ENCODE measurements around the gene MUC6. TPM values are rescaled to one million over a fixed set of nuclear protein-coding genes. Genes with fewer than 3 reads are reported as not detected.

The MUC6 gene
- total and polyA plus RNA-seq, 2 donors (not counting 3 experiments of a cell fraction or from before 2014, with no cell fraction given): not detected

DNA sequence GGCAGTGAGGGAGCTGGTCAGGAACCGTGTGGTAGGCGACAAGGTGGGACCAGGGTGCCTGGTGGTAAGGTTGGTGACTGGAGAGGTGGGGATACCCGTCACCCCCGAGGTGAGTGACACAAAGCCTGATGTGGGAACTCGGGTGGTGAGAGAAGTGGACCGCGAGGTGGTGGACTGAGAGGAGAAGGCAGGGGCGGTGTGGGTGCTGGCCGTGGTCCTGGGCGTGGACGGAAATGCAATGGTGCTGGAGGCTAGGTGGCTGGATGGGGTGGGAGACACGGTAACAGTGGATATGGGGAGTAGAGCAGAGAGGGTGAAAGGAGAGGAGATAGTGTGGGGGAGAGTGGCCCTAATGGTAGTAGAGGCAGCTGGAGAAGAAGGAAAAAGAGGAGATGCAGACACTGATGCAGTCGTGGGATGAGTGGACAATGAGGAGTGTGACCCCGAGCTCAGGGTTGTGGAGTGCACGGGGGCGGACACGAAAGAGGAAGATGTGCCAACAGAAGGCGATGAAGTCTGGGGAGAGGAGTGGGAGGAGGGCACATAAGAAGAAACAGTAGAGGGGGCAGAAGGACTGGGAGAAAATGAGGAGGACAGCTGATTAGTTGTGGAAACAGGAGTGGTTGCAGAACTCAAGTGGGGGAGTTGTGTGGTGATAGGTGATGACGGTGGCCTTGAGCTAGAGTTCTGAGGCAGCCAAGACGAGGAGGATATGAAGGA is 20.5 kb downstream of the MUC6 start:
- ChIA-PET CTCF (no interaction called here), POLR2A (no interaction called here)
- Histone ChIP-seq H3K4me2 (ENCODE audit: insufficient read depth, low read length) (no peak overlapping the region), H3K36me3 (ENCODE audit: control insufficient read depth in 2 of 2, extremely low read depth in 1 of 2, insufficient read depth in 2 of 2, low read length in 2 of 2) (peaks cover 4 to 10% of the 10 kb centered on the region in 2 experiments), H3K27ac (ENCODE audit: insufficient read depth, low read depth, low read length) (no peak overlapping the region), H3K4me3 (replicated peaks in 1 of 3; ENCODE audit: insufficient read depth in 1 of 3, low read depth in 1 of 3, low read length in 3 of 3) (no peak overlapping the region), H3K9me1 (replicated peaks; ENCODE audit: control insufficient read depth, extremely low read depth, insufficient read depth, low read length) (no peaks in the 10 kb centered on the region), H3K4me1 (ENCODE audit: control insufficient read depth, extremely low read depth, insufficient read depth, low read length) (no peaks in the 10 kb centered on the region), H3K79me2 (ENCODE audit: control insufficient read depth, insufficient read depth, low read length) (no peaks in the 10 kb centered on the region), H2AFZ (ENCODE audit: low read depth, low read length) (no peak overlapping the region), H3K9ac (replicated peaks; ENCODE audit: extremely low read depth, insufficient read depth, low read length) (no peak overlapping the region), H3K27me3 (ENCODE audit: control insufficient read depth in 2 of 2, insufficient read depth in 2 of 2, low read length in 2 of 2) (no peaks in the 10 kb centered on the region), H3K9me3 (replicated peaks; ENCODE audit: control insufficient read depth, insufficient read depth, low read length) (no peaks in the 10 kb centered on the region), H4K20me1 (replicated peaks; ENCODE audit: control insufficient read depth, extremely low read depth, insufficient read depth, low read length) (no peaks in the 10 kb centered on the region)
- DNase-seq (ENCODE audit: low read depth, low spot score) (no peak), FAIRE-seq (no peak)
- TF ChIP-seq, protein P1, sequence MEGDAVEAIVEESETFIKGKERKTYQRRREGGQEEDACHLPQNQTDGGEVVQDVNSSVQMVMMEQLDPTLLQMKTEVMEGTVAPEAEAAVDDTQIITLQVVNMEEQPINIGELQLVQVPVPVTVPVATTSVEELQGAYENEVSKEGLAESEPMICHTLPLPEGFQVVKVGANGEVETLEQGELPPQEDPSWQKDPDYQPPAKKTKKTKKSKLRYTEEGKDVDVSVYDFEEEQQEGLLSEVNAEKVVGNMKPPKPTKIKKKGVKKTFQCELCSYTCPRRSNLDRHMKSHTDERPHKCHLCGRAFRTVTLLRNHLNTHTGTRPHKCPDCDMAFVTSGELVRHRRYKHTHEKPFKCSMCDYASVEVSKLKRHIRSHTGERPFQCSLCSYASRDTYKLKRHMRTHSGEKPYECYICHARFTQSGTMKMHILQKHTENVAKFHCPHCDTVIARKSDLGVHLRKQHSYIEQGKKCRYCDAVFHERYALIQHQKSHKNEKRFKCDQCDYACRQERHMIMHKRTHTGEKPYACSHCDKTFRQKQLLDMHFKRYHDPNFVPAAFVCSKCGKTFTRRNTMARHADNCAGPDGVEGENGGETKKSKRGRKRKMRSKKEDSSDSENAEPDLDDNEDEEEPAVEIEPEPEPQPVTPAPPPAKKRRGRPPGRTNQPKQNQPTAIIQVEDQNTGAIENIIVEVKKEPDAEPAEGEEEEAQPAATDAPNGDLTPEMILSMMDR (IDR thresholded peaks at IDR 0.05; ENCODE audit: extremely low read depth in 1 of 2, insufficient read depth in 1 of 2, low read depth in 1 of 2, low read length in 2 of 2): no peak
- TF ChIP-seq GATA2 (IDR thresholded peaks at IDR 0.05; ENCODE audit: insufficient read depth, insufficient read length, low read depth, low read length): no peak
- no peak for TF ChIP-seq JUN (IDR thresholded peaks at IDR 0.05; ENCODE audit: borderline replicate concordance, insufficient read depth, insufficient read length, low read depth)
- TF ChIP-seq POLR2AphosphoS5 (IDR thresholded peaks at IDR 0.05; ENCODE audit: insufficient read depth, low read depth, low read length): peak; percentile 9
- TF ChIP-seq FOS (IDR thresholded peaks at IDR 0.05; ENCODE audit: borderline replicate concordance, insufficient read depth, low read length): no peak
- intact Hi-C loops (cut with micrococcal nuclease) (no loop called here), dilution Hi-C loops (cut with MboI; ENCODE audit: extremely low pct_ligation_motif_present, low sequenced_read_pairs) (no loop called here)
- BruUV-seq (replicated peaks): no TSS peak
